HepG2 (cell line): Measurements from ENCODE around the gene WSB2. TPM values are rescaled to one million over a fixed set of nuclear protein-coding genes. Genes with fewer than 3 reads are reported as not detected.
A peak's percentile ranks its signal among the peaks of the same experiment; 100 is the strongest.

Experiments used
- AKNA ChIP-seq: sonication (generic); formaldehyde crosslinking; IDR thresholded peaks from 2 replicates; pipeline ENCODE4 v1.4.0; 2020; ENCODE audit warnings: missing genetic modification reagents, borderline replicate concordance
- ARHGAP35 ChIP-seq: sonication (generic); formaldehyde crosslinking; IDR thresholded peaks from 2 replicates; pipeline ENCODE4 v1.9.0; 2022; ENCODE audit warnings: mild to moderate bottlenecking, inconsistent platforms, moderate library complexity, missing genetic modification reagents, borderline replicate concordance
- CBX5 ChIP-seq: sonication (generic); formaldehyde crosslinking; IDR thresholded peaks from 2 replicates; pipeline ENCODE4 v1.4.0; 2020; ENCODE audit warnings: missing genetic modification reagents, borderline replicate concordance
- E2F1 ChIP-seq: sonication (generic); formaldehyde crosslinking; IDR thresholded peaks from 2 replicates; pipeline ENCODE4 v1.5.0; 2020; ENCODE audit warnings: missing genetic modification reagents
- GATAD1 ChIP-seq: IDR thresholded peaks from 2 replicates; pipeline ENCODE4 v1.6.1; 2016; ENCODE audit warnings: missing genetic modification reagents, missing compliant biosample characterization
- KDM3A ChIP-seq: IDR thresholded peaks from 2 replicates; pipeline ENCODE4 v1.6.1; 2018; ENCODE audit warnings: low read depth, missing compliant biosample characterization
- MXD3 ChIP-seq: IDR thresholded peaks from 2 replicates; pipeline ENCODE4 v1.6.1; 2016; ENCODE audit warnings: mild to moderate bottlenecking, missing biosample characterization, missing genetic modification reagents
- SKI ChIP-seq: fragments of 450-650 bp; IDR thresholded peaks from one replicate; pipeline ENCODE4 v1.6.1; 2018; ENCODE audit warnings: mild to moderate bottlenecking; ENCODE audit not compliant: partially characterized antibody
- STAT6 ChIP-seq: sonication (generic); formaldehyde crosslinking; IDR thresholded peaks from 2 replicates; pipeline ENCODE4 v1.4.0; 2020; ENCODE audit warnings: missing genetic modification reagents, mild to moderate bottlenecking, borderline replicate concordance
- TFE3 ChIP-seq: IDR thresholded peaks from 2 replicates; pipeline ENCODE4 v1.6.1; 2016
- U2AF2 ChIP-seq: fragments of 200-400 bp; formaldehyde crosslinking; IDR thresholded peaks from 2 replicates; pipeline ENCODE4 v1.6.1; 2017; ENCODE audit warnings: low read depth, mild to moderate bottlenecking, low read length
- YEATS2 ChIP-seq: sonication (generic); formaldehyde crosslinking; IDR thresholded peaks from 2 replicates; pipeline ENCODE4 v1.4.0; 2020; ENCODE audit warnings: missing genetic modification reagents, borderline replicate concordance
- ZBTB38 ChIP-seq: sonication (generic); formaldehyde crosslinking; IDR thresholded peaks from 2 replicates; pipeline ENCODE4 v1.5.1; 2020; ENCODE audit warnings: mild to moderate bottlenecking, missing genetic modification reagents
- ZFP1 ChIP-seq: IDR thresholded peaks from 2 replicates; pipeline ENCODE4 v1.6.1; 2016
- ZNF121 ChIP-seq: sonication (generic); formaldehyde crosslinking; IDR thresholded peaks from 2 replicates; pipeline ENCODE4 v1.5.0; 2020; ENCODE audit warnings: mild to moderate bottlenecking, missing genetic modification reagents
- ZNF263 ChIP-seq: sonication (generic); formaldehyde crosslinking; IDR thresholded peaks from 2 replicates; pipeline ENCODE4 v1.4.0; 2020; ENCODE audit warnings: missing genetic modification reagents
- ZNF501 ChIP-seq: sonication (generic); formaldehyde crosslinking; IDR thresholded peaks from 2 replicates; pipeline ENCODE4 v1.5.1; 2020; ENCODE audit warnings: mild to moderate bottlenecking, moderate library complexity, missing genetic modification reagents
- ZNF772 ChIP-seq: sonication (generic); formaldehyde crosslinking; IDR thresholded peaks from 2 replicates; pipeline ENCODE4 v1.5.0; 2020; ENCODE audit warnings: mild to moderate bottlenecking, missing genetic modification reagents
- polyA plus RNA-seq, 8 experiments: library from polyadenylated mRNA; depleted of rRNA in 3 of 8; stranded (reverse) in 7 of 8; unstranded in 1 of 8; fragments of >200 nt; fragmentation: Illumina TruSeq in 4 of 8; extraction: Trizol in 4 of 8; gene quantifications; 2 replicates each; pipeline versions ENCODE4 v1.2.1 to v1.2.3, GENCODE V29; 2011 to 2016; ENCODE audit warnings: low read depth in 4 of 8, missing spikeins in 1 of 8, mixed read lengths in 1 of 8; ENCODE audit not compliant: insufficient read depth in 1 of 8
- total RNA-seq, 5 experiments: library from RNA; depleted of rRNA; stranded (reverse); fragments of >200 nt; fragmentation: Illumina TruSeq; extraction: Trizol; gene quantifications; 2 replicates each; pipeline ENCODE4 v1.2.3, GENCODE V29; 2016; ENCODE audit warnings: low read depth in 1 of 5

The WSB2 gene
- total and polyA plus RNA-seq, 2 of the 13 experiments (the other 11 are each of a cell fraction or from before 2014, with no cell fraction given): 31.0 to 82.8 TPM

- no peak for TF ChIP-seq AKNA (CRISPR knock-in tag)
- peak; percentile 42; the same call in 1 of the 2 replicates for TF ChIP-seq ZNF263
- TF ChIP-seq YEATS2 (CRISPR knock-in tag): peak; percentile 93
- TF ChIP-seq ZFP1: no peak
- TF ChIP-seq ZBTB38 (CRISPR knock-in tag): no peak; the same call in 1 of the 2 replicates
- TF ChIP-seq KDM3A (CRISPR knock-in tag): 0 out of 2 replicates have a peak, but pooled peaks have one; percentile 51
- peak; percentile 41; the same call in 1 of the 2 replicates for TF ChIP-seq ZNF772 (CRISPR knock-in tag)
- no peak for TF ChIP-seq STAT6 (CRISPR knock-in tag)
- peak; percentile 96 for TF ChIP-seq GATAD1 (CRISPR knock-in tag)
- TF ChIP-seq U2AF2: peak; percentile 81; the same call in 1 of the 2 replicates
- TF ChIP-seq ZNF121 (CRISPR knock-in tag): no peak
- peak; percentile 30 for TF ChIP-seq SKI
- TF ChIP-seq TFE3 (CRISPR knock-in tag): peak; percentile 53; the same call in 1 of the 2 replicates
- TF ChIP-seq ZNF501: 0 out of 2 replicates have a peak, but pooled peaks have one; percentile 73
- 0 out of 2 replicates have a peak, but pooled peaks have one; percentile 35 for TF ChIP-seq MXD3
- 0 out of 2 replicates have a peak, but pooled peaks have one; percentile 61 for TF ChIP-seq CBX5 (CRISPR knock-in tag)
- TF ChIP-seq ARHGAP35: 0 out of 2 replicates have a peak, but pooled peaks have one; percentile 55
- TF ChIP-seq E2F1 (CRISPR knock-in tag): peak; percentile 98
These were observed 44.3 kb downstream of the WSB2 start, which contains the start of gene RFC5 (continued) for GRCh38 chr12:118016424-118017264.
